ENCODE data around the gene C16orf78. TPM values are rescaled to one million over a fixed set of nuclear protein-coding genes. Genes with fewer than 3 reads are reported as not detected.

The C16orf78 gene
- total RNA-seq, 1 donor from 2014 or later = not detected

DNA sequence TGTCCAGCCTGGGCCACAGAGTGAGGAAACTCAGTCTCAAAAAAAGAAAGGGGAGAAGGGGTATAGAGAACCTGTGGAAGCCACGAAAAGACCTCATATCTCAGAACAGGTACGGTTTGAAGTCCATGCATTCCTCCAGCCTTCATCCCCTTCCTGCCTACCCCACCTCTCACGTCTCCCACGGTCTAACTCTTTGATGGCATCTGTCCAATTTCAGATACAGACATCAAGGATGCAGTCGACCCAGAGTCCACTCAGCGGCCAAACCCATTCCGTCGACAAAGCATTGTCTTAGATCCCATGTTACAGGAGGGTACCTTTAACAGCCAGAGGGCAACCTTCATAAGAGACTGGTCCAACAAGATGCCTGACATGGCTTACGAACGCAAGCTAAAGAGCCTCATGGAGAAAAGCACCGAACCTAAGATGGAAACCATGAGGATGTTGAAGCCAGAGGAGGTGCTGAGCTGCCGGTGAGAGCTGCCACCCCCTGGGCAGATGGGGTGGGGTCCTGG, 22.7 kb downstream of the C16orf78 start:
- Mint-ChIP-seq H3K4me3 (no peak overlapping the region), H3K27ac (ENCODE audit: unreplicated experiment) (no peak overlapping the region)
- no peak for DNase-seq (ENCODE audit: low read depth, low spot score)

DNA sequence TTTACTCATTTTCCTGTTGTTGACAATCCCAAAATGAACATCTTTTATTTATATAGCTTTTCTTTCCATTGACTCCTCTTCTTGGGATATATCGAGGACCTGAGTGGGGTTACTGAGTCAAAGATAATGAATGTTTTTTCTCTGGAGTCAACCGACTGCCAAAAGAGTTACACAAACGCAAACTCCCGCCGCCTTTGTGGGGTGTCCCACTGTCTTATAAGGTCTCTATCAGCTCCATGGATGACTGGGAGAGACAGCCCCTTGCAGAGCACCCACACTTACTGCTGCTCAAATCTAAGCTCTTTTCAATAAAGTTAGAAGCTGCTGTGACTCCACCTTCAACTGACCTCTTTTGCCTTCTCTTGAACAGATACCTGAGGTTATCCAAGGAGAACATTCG, 25.2 kb downstream of the C16orf78 start:
- Mint-ChIP-seq H3K9me3 (peaks cover 6% of the 10 kb centered on the region), H3K4me1 (no peaks in the 10 kb centered on the region), H3K27me3 (ENCODE audit: low read depth) (peaks cover 31% of the 10 kb centered on the region), H3K4me3 (no peak overlapping the region), H3K27ac (ENCODE audit: unreplicated experiment) (no peak overlapping the region), H3K36me3 (ENCODE audit: low read depth) (peaks cover 3% of the 10 kb centered on the region)
- no peak for DNase-seq (ENCODE audit: low read depth, low spot score)
- TF ChIP-seq, protein P1, sequence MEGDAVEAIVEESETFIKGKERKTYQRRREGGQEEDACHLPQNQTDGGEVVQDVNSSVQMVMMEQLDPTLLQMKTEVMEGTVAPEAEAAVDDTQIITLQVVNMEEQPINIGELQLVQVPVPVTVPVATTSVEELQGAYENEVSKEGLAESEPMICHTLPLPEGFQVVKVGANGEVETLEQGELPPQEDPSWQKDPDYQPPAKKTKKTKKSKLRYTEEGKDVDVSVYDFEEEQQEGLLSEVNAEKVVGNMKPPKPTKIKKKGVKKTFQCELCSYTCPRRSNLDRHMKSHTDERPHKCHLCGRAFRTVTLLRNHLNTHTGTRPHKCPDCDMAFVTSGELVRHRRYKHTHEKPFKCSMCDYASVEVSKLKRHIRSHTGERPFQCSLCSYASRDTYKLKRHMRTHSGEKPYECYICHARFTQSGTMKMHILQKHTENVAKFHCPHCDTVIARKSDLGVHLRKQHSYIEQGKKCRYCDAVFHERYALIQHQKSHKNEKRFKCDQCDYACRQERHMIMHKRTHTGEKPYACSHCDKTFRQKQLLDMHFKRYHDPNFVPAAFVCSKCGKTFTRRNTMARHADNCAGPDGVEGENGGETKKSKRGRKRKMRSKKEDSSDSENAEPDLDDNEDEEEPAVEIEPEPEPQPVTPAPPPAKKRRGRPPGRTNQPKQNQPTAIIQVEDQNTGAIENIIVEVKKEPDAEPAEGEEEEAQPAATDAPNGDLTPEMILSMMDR (conservative IDR thresholded peaks at IDR 0.05) = no peak

More for the DNA sequence above, 22.7 kb downstream of the C16orf78 start:
- H3K4me1 Mint-ChIP-seq = no peaks in the 10 kb centered on the region
- TF ChIP-seq, protein P1 (conservative IDR thresholded peaks at IDR 0.05) = no peak
- no peaks in the 10 kb centered on the region for H3K36me3 Mint-ChIP-seq (ENCODE audit: low read depth)
- no peaks in the 10 kb centered on the region for H3K9me3 Mint-ChIP-seq
- peaks cover 50% of the 10 kb centered on the region for H3K27me3 Mint-ChIP-seq (ENCODE audit: low read depth)

DNA sequence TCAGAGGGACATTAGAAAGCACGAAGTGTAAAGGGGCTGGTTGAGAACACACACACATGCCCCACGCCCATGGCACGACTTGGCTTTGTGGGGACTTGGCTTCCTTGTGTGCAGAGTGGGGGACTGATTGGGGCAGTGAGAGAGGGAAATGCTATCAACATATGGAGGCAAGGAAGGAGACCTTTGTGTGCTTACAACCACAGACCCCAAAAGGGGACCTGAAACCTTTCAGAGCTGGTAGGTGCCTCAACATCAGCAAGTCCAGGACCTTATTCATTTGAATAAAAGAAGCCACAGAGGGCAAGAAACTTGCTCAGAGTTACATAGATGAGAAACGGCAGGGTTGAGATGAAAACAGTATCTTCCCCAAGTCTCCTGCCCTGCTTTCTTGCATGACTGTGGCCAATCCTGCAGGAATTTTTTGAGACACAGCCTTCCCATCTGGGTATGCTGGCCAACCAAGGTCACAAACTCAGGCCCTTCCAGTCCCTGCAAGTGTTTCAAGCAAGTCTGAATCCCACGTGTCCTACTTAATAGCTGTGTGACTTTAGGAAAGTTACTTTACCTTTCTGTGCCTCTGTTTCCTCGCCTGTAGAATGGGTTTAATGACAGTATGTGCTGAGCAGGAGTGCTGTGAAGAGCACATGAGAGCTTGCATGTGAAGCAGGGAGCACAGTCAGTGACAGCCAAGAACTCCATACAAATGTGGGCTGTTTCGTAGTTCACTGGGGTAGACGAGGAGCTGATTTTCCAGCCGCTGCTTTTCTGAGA, 26.2 kb downstream of the C16orf78 start:
- Mint-ChIP-seq H3K4me3 (no peak overlapping the region), H3K4me1 (no peaks in the 10 kb centered on the region), H3K27me3 (ENCODE audit: low read depth) (peaks cover 32% of the 10 kb centered on the region), H3K9me3 (peaks cover 6% of the 10 kb centered on the region), H3K27ac (ENCODE audit: unreplicated experiment) (no peak overlapping the region), H3K36me3 (ENCODE audit: low read depth) (peaks cover 3% of the 10 kb centered on the region)
- TF ChIP-seq, protein P1 (conservative IDR thresholded peaks at IDR 0.05) = no peak
- no peak for DNase-seq (ENCODE audit: low read depth, low spot score)

DNA sequence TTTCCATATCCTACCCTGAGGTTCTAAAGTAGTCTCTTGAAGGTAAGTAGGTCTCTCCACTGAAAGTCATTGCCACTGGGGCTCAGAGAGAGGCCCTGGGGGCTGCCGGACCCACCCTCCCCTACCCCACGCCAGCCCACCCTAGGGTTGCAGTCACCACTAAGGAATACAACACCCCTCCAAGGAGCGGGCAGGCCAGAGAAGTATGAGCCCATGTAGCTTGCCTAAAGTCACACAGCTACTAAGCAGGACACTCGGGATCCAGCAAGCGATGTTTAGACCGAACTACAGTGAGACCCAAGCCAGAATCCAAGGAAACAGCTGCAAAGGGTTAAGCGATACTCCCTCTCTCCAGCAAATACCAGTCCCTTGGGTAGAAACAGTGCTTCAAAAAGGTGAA, 27.0 kb downstream of the C16orf78 start:
- DNase-seq (ENCODE audit: low read depth, low spot score) = no peak
- Mint-ChIP-seq H3K27me3 (ENCODE audit: low read depth) (peaks cover 31% of the 10 kb centered on the region), H3K36me3 (ENCODE audit: low read depth) (peaks cover 3% of the 10 kb centered on the region)

DNA sequence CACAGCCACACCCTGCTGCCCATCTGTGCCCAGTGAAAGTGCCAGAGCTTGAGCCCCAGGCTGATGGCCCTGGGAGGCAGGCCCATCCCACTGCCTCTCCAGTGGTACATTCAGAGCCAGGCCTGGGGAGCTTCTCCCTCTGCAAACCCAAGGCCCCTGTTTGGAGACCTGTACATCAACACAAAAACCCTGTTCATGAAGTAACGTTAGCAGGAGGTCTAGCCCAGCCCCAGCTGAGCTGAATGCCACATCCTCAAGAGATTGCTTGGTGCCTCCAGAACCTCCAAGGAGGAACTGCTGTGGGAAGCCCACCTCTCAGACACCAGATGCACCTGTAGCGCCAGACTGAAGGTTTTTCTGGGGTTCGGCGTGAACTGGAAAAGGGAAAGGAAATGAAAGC, 31.5 kb downstream of the C16orf78 start:
- H3K4me3 Mint-ChIP-seq = no peak overlapping the region
- peaks cover 10% of the 10 kb centered on the region for H3K27me3 Mint-ChIP-seq (ENCODE audit: low read depth)
- peaks cover 6% of the 10 kb centered on the region for H3K9me3 Mint-ChIP-seq
- H3K36me3 Mint-ChIP-seq (ENCODE audit: low read depth) = peaks cover 3% of the 10 kb centered on the region
- TF ChIP-seq, protein P1 (conservative IDR thresholded peaks at IDR 0.05) = no peak
- H3K4me1 Mint-ChIP-seq = peaks cover 4% of the 10 kb centered on the region
- no peak overlapping the region for H3K27ac Mint-ChIP-seq (ENCODE audit: unreplicated experiment)
- DNase-seq (ENCODE audit: low read depth, low spot score) = no peak

More for the DNA sequence above, 27.0 kb downstream of the C16orf78 start:
- TF ChIP-seq, protein P1 (conservative IDR thresholded peaks at IDR 0.05) = no peak
- no peak overlapping the region for H3K4me3 Mint-ChIP-seq
- H3K27ac Mint-ChIP-seq (ENCODE audit: unreplicated experiment) = no peak overlapping the region
- H3K4me1 Mint-ChIP-seq = no peaks in the 10 kb centered on the region
- H3K9me3 Mint-ChIP-seq = peaks cover 6% of the 10 kb centered on the region
